GM10266 (cell line): Measurements from ENCODE around the gene FGFR4.
"Not testable (repeated sequence)": the region's sequence is repeated elsewhere in the genome, so short reads cannot be mapped to it uniquely, and the experiment has no call there.

Experiments
- DNase-seq: peaks from one replicate; pipeline ENCODE4 v3.0.0; 2012; ENCODE audit errors: extremely low spot score
- TF ChIP-seq, protein P1 (sequence below): IDR thresholded peaks from 2 replicates; pipeline ENCODE4 v1.5.1; 2012; ENCODE audit warnings: mild to moderate bottlenecking, low read depth; ENCODE audit not compliant: control insufficient read depth, insufficient read depth; ENCODE audit errors: missing control alignments

FGFR4 gene

DNA sequence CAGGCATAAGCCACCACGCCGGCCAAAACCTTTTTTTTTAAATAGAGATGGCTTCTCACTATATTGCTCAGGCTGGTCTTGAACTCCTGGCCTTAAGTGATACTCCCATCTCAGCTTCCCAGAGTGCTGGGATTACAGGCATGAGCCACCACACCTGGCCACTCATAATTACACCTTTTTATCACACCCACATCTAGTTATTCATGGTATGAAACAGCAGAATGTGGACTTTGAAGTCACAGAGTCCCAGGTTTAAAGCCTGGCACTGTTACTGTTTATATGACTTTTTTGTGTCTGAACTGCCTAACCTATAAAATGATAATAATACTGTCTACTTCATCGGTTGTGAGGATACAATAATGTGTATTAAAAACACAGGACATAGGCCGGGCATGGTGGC, 41.1 kb upstream of the FGFR4 start:
- TF ChIP-seq, protein P1, sequence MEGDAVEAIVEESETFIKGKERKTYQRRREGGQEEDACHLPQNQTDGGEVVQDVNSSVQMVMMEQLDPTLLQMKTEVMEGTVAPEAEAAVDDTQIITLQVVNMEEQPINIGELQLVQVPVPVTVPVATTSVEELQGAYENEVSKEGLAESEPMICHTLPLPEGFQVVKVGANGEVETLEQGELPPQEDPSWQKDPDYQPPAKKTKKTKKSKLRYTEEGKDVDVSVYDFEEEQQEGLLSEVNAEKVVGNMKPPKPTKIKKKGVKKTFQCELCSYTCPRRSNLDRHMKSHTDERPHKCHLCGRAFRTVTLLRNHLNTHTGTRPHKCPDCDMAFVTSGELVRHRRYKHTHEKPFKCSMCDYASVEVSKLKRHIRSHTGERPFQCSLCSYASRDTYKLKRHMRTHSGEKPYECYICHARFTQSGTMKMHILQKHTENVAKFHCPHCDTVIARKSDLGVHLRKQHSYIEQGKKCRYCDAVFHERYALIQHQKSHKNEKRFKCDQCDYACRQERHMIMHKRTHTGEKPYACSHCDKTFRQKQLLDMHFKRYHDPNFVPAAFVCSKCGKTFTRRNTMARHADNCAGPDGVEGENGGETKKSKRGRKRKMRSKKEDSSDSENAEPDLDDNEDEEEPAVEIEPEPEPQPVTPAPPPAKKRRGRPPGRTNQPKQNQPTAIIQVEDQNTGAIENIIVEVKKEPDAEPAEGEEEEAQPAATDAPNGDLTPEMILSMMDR: no peak
- no peak for DNase-seq

- DNase-seq: not testable (repeated sequence)
Measured at GRCh38 chr5:177048531-177048930, 38.2 kb upstream of the FGFR4 start.

DNA sequence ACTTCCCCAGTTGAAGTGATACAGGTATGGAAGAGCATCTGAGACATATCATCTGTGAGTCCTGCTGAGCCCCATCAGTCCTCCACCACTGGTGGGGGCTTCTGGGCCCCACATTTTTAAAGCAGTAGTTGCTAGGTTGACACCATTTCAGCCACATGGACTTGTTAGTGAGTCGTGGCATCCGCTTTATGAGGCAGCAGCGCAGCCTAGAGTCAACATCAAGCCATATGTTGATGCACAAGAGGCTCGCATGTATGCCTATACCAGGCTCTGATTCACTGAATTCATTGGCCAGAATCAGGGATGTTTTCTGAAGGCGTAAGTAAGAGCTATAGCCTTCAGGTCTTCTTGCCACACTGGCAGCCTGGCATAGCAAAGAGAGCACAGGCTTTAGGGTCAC, 37.4 kb upstream of the FGFR4 start:
- TF ChIP-seq, protein P1: no peak
- DNase-seq: no peak

DNA sequence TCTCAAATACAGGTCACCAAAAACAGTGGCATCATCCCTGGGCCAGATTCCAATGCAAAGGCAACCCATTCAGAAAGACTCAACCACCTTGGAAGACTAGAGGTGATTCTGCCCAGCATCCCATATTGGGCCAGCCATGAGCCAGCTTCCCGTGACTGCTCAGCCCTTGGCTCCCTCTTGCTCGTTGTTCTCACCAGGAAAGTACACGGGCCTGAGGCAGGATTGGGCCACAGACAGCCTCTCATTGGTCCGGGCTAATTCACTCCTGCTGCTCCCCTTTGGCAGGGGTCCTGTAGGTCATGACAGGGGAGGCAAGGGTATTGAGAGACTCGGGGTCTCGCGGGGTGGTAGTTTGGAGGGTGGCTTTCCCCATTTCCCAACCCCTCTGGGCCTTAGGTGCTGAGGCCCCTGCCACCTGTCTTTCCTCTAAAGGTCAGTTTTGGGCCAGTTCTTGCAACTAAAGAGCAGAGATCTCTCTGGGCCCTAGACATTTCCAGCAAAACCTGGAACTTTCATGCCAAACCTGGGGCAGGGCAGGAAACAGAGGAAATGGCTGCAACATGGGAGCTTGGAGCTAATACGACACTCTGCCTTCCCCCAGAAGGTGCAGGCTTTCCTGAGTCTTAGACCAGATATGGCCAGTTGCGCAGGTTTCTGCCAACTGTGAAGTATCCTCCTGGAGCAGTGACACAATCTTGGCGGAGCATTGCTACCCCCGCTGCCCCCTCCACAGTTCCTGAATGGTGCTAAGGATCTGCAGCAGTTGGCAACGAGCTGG, 22.0 kb upstream of the FGFR4 start:
- TF ChIP-seq, protein P1: no peak
- no peak for DNase-seq

DNA sequence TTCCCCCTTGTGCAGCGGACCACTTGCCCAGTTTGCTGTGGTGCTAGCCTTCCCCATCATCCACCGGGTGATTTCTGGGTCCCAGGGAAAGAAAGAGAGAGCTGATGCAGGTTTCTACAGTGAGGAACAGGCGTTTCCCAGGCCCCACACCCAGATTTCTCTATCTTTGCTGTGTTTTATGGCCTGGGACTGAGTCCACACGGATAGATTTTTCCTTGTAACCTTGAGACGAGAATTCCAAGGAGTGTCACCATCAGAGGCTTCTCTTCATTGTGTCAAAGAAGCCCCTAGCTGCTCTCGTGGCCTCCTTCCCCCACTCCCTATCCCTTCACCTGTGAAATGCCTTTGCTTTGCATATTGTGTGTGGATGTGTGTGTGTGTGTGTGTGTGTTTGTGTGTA, 21.2 kb upstream of the FGFR4 start:
- no peak for DNase-seq
- TF ChIP-seq, protein P1: no peak

DNA sequence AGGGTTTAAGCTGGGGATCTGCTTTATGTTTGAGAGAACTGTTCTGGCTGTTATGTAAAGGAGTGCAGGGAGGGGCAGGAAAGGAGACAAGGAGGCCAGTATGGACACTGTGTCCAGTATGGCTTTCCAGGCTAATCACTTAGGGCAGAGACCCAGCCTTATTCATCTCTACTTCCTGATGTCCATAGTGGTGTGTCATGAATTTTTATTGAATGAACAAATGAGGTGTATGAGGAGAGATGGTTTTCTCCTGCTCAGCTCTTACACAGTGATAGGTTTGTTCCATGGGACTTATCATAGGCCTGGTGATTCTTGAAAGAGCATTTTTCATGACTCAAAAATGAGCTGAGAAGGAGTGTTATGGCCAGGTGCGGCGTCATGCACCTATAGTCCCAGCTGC, 20.5 kb upstream of the FGFR4 start:
- DNase-seq: no peak
- TF ChIP-seq, protein P1: no peak

DNA sequence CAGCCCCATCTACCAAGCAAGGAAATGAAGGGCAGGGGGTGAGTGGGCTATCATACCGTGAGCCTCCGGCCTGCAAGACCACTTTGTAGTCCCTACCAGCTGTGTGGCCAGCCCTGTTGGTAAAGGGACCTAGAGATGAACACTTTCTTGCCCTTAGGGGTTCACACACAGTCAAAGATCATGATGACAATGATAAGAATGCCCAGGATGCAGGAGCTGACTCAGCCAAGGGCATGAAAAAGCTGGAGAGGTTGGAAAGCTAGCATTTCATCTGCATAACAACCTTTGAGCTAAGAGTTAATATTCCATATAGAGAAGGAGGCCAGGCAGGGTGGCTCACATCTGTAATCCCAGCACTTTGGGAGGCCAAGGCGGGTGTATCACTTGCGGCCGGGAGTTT, 19.2 kb upstream of the FGFR4 start:
- TF ChIP-seq, protein P1: no peak
- DNase-seq: no peak
